Measurements from ENCODE around the gene ACOXL.
"Not testable (repeated sequence)": the region's sequence is repeated elsewhere in the genome, so short reads cannot be mapped to it uniquely, and the experiment has no call there.

ACOXL gene

DNA sequence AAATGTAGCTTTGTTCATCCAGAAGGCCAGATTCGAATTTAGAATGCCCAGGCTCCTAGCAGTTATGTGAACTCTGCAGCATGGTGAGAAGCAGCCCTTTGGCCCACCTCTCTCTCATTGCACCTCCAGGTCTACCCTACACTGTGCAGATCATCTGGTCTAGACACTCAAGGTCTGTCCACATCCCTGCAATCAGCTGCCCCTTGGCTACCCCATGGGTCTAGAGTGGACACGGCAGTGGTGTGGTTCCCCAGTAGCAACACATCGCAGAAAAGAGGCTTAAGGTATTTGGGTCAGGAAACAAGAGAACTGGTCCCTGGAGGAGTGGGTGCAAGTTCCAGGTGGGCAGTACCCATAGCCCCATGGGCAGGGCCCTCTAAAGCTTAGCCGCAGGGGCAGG, 311.7 kb downstream of the ACOXL start:
- DNase-seq (ENCODE audit: low read depth): no peak
- H3K4me3 ChIP-seq (ENCODE audit: low read depth, low read length): no peak overlapping the region
- TF ChIP-seq CTCF (IDR thresholded peaks at IDR 0.05; ENCODE audit: low read depth, low read length, missing control alignments): no peak

GRCh38 chr2:111045236-111045635, 312.9 kb downstream of the ACOXL start:
- not testable (repeated sequence) for H3K4me3 ChIP-seq (ENCODE audit: low read depth, low read length); DNase-seq (ENCODE audit: low read depth)

DNA sequence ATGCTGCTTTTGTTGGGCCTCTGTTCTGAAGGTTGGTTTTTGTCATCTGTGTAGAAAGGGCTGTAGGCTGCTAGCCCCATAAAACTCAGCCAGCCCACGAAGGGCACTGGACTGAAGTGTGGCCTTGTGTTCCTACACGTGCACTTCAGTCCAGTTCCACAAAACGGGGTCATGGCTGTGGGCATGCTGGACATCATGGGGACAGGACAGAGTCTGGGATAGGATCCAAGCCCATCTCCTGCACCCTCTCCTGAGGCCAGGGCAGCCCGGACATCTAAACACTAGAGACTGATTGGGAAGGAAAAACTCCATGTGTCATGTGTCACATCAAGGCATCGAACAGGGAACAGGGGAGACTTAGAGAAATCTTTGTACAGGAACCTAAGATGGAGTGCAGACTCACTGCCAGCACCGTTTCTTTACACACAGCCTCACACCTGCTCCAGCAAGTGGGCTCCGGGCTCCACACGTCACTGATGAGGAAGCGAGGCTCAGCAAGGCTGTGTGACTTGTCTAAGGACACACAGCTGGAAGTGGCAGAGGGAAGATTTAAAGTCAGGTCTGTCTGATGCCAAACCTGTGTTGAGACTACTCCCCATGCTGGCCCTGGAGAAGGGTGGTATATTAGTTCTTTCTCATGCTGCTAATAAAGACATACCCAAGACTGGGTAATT, 313.5 kb downstream of the ACOXL start:
- H3K4me3 ChIP-seq (ENCODE audit: low read depth, low read length): no peak overlapping the region
- no peak for DNase-seq (ENCODE audit: low read depth)
- TF ChIP-seq CTCF (IDR thresholded peaks at IDR 0.05; ENCODE audit: low read depth, low read length, missing control alignments): no peak

DNA sequence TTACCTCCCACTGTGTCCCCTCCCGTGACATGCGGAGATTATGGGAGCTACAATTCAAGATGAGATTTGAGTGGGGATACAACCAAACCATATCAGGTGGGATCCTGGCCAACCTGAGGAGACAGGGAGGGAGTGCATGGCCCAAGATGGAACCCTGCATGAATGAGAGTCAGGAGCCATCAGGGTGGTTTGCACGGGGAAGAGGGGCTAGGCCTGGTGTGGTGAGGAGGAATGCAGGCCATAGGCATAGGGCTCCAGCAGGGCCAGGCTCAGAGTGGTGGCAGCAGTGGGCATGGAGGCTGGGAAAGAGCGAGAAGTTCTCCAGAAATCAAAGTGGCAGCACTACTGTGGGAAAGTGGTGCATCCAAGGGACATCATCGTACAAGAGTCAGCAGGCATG, 314.3 kb downstream of the ACOXL start:
- no peak for DNase-seq (ENCODE audit: low read depth)
- no peak overlapping the region for H3K4me3 ChIP-seq (ENCODE audit: low read depth, low read length)
- TF ChIP-seq CTCF (IDR thresholded peaks at IDR 0.05; ENCODE audit: low read depth, low read length, missing control alignments): no peak

- TF ChIP-seq CTCF (IDR thresholded peaks at IDR 0.05; ENCODE audit: low read depth, low read length, missing control alignments): no peak
- DNase-seq (ENCODE audit: low read depth): no peak
- H3K4me3 ChIP-seq (ENCODE audit: low read depth, low read length): no peak overlapping the region
Observed at GRCh38 chr2:111048856-111049768, 316.7 kb downstream of the ACOXL start.

DNA sequence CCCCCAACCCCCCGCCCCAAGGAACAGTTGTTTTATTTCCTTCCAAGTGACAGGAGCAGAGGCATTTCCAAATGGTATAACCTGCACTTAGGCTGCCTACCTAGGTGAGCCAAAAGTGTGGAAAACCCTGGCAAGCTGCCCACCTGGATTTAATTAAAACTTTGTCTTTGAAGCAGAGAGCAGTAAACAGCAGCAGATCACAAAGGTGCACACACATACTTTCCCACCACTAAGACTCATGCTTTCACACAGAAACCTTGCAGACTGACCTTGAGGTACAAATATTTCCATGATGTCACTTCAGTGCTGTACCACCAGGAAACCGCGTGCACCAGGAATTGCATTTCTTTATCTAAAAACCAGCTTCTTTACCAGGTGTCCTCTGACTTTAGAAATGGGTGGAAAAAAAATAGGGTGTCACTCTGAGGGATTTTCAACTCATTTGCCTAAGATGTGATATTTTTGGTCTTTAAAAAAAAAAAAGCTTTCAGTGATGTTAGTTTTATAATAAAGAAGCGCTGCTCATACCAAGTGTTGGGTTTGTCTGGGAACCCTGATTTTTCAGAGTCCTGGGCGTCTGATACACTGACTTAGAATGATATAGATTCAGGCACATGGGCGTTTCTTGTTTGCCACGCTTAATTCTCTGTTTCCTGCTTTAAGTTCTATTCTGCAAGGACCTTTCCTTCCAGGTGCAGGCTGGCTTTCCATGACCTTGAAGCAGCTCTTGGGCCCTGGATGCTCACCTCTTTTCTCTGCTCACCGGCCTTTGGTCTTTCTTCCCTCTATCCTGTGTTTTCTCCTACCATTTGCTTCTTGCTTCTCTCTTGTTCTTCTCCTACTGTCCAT, 317.6 kb downstream of the ACOXL start:
- no peak for TF ChIP-seq CTCF (IDR thresholded peaks at IDR 0.05; ENCODE audit: low read depth, low read length, missing control alignments)
- no peak for DNase-seq (ENCODE audit: low read depth)
- H3K4me3 ChIP-seq (ENCODE audit: low read depth, low read length): no peak overlapping the region
